ENCODE measurements around the gene PARD3. TPM values are rescaled to one million over a fixed set of nuclear protein-coding genes. Genes with fewer than 3 reads are reported as not detected.

Gene PARD3
- total RNA-seq, 2 donors from 2014 or later, result 31.6 to 41.6 TPM

GRCh38 chr10:34473174-34474008, 341.7 kb downstream of the PARD3 start:
- H3K27me3 ChIP-seq, result no peaks in the 10 kb centered on the region
- no peaks in the 10 kb centered on the region for H3K9me3 ChIP-seq
- DNase-seq (ENCODE audit: low spot score), result no peak
- no peak overlapping the region for H3K27ac ChIP-seq
- no peak for TF ChIP-seq CTCF (IDR thresholded peaks at IDR 0.05)
- H3K4me3 ChIP-seq, result no peak overlapping the region
- no peaks in the 10 kb centered on the region for H3K4me1 ChIP-seq
- H3K36me3 ChIP-seq, result peaks cover 5% of the 10 kb centered on the region

GRCh38 chr10:34470307-34470706, 344.8 kb downstream of the PARD3 start:
- Histone ChIP-seq H3K36me3 (peaks cover 5% of the 10 kb centered on the region), H3K4me3 (no peak overlapping the region), H3K27me3 (no peaks in the 10 kb centered on the region), H3K27ac (no peak overlapping the region), H3K9me3 (no peaks in the 10 kb centered on the region), H3K4me1 (no peaks in the 10 kb centered on the region)
- no peak for DNase-seq (ENCODE audit: low spot score)
- no peak for TF ChIP-seq CTCF (IDR thresholded peaks at IDR 0.05)

- Histone ChIP-seq H3K36me3 (peaks cover 5% of the 10 kb centered on the region), H3K9me3 (no peaks in the 10 kb centered on the region), H3K4me1 (no peaks in the 10 kb centered on the region), H3K27ac (no peak overlapping the region), H3K4me3 (no peak overlapping the region), H3K27me3 (no peaks in the 10 kb centered on the region)
- TF ChIP-seq CTCF (IDR thresholded peaks at IDR 0.05), result no peak
- DNase-seq (ENCODE audit: low spot score), result no peak
Observed at GRCh38 chr10:34469446-34469845, 345.6 kb downstream of the PARD3 start.

- no peak for DNase-seq (ENCODE audit: low spot score)
- H3K27me3 ChIP-seq, result no peaks in the 10 kb centered on the region
- no peak for TF ChIP-seq CTCF (IDR thresholded peaks at IDR 0.05)
- no peaks in the 10 kb centered on the region for H3K4me1 ChIP-seq
- no peaks in the 10 kb centered on the region for H3K9me3 ChIP-seq
- no peak overlapping the region for H3K4me3 ChIP-seq
- no peak overlapping the region for H3K27ac ChIP-seq
- peaks cover 5% of the 10 kb centered on the region for H3K36me3 ChIP-seq
Observed at GRCh38 chr10:34467902-34468301, 347.2 kb downstream of the PARD3 start.

- H3K4me1 ChIP-seq, result no peaks in the 10 kb centered on the region
- no peak overlapping the region for H3K27ac ChIP-seq
- H3K9me3 ChIP-seq, result no peaks in the 10 kb centered on the region
- no peak for DNase-seq (ENCODE audit: low spot score)
- TF ChIP-seq CTCF (IDR thresholded peaks at IDR 0.05), result no peak
- H3K27me3 ChIP-seq, result no peaks in the 10 kb centered on the region
- no peak overlapping the region for H3K4me3 ChIP-seq
- peaks cover 5% of the 10 kb centered on the region for H3K36me3 ChIP-seq
Observed at GRCh38 chr10:34467364-34467763, 347.7 kb downstream of the PARD3 start.

GRCh38 chr10:34465678-34466077, 349.4 kb downstream of the PARD3 start:
- DNase-seq (ENCODE audit: low spot score), result no peak
- H3K4me3 ChIP-seq, result no peak overlapping the region
- peaks cover 5% of the 10 kb centered on the region for H3K36me3 ChIP-seq
- no peaks in the 10 kb centered on the region for H3K9me3 ChIP-seq
- no peaks in the 10 kb centered on the region for H3K4me1 ChIP-seq
- TF ChIP-seq CTCF (IDR thresholded peaks at IDR 0.05), result no peak
- no peaks in the 10 kb centered on the region for H3K27me3 ChIP-seq
- no peak overlapping the region for H3K27ac ChIP-seq
